Erythroblast (primary cell): Measurements from ENCODE around the gene SORT1.

ENCODE experiments used
- GATA1 ChIP-seq: IDR thresholded peaks from 2 replicates; pipeline ENCODE4 v1.6.1; 2011; ENCODE audit warnings: low read depth, mild to moderate bottlenecking, control low read depth, low read length, moderate library complexity
- POLR2A ChIP-seq: IDR thresholded peaks from 2 replicates; pipeline ENCODE4 v1.6.1; 2011; ENCODE audit warnings: mild to moderate bottlenecking, low read length

GRCh38 chr1:109261006-109261405 is 136.7 kb downstream of the SORT1 start:
- TF ChIP-seq POLR2A = no peak
- no peak for TF ChIP-seq GATA1
